ENCODE data around the gene KCTD12.

DNA sequence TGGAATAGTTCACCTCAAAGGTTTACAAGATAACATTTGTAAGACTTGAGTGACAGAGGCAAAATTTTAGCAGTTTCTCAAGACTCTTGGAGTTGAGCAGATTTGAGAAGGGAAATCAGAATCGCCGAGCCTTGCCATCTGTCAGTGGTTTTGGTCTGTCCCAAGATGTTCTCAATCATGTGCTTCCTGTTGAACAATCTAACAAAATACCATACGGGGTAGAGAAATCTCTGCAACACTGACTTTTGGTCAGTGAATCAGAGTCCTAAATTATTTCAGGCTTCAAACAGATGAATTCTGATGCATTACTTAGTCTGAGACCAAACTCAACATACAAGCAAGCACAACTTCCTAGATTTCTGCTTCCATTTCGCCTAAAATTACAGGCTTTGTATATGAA lies 3.8 kb downstream of the KCTD12 start:
- TF ChIP-seq, protein P1, sequence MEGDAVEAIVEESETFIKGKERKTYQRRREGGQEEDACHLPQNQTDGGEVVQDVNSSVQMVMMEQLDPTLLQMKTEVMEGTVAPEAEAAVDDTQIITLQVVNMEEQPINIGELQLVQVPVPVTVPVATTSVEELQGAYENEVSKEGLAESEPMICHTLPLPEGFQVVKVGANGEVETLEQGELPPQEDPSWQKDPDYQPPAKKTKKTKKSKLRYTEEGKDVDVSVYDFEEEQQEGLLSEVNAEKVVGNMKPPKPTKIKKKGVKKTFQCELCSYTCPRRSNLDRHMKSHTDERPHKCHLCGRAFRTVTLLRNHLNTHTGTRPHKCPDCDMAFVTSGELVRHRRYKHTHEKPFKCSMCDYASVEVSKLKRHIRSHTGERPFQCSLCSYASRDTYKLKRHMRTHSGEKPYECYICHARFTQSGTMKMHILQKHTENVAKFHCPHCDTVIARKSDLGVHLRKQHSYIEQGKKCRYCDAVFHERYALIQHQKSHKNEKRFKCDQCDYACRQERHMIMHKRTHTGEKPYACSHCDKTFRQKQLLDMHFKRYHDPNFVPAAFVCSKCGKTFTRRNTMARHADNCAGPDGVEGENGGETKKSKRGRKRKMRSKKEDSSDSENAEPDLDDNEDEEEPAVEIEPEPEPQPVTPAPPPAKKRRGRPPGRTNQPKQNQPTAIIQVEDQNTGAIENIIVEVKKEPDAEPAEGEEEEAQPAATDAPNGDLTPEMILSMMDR (conservative IDR thresholded peaks at IDR 0.05; ENCODE audit: low read length) = no peak
- no peak for TF ChIP-seq EZH2phosphoT487 (IDR thresholded peaks at IDR 0.05; ENCODE audit: borderline replicate concordance, low read depth, low read length)
